Renal cortical epithelial cell (primary cell): Measurements from ENCODE around the gene NR3C2. TPM values are rescaled to one million over a fixed set of nuclear protein-coding genes. Genes with fewer than 3 reads are reported as not detected.

Source experiments
- DNase-seq: peaks from one replicate; pipeline ENCODE4 v3.0.0-alpha.2; 2011; ENCODE audit warnings: low read depth
- total RNA-seq: library from RNA; depleted of rRNA; stranded (reverse); fragments of >200 nt; gene quantifications from 2 replicates; pipeline ENCODE4 v1.2.3, GENCODE V29; 2014

Gene NR3C2
- total RNA-seq, 1 donor from 2014 or later = 2.0 TPM

DNA sequence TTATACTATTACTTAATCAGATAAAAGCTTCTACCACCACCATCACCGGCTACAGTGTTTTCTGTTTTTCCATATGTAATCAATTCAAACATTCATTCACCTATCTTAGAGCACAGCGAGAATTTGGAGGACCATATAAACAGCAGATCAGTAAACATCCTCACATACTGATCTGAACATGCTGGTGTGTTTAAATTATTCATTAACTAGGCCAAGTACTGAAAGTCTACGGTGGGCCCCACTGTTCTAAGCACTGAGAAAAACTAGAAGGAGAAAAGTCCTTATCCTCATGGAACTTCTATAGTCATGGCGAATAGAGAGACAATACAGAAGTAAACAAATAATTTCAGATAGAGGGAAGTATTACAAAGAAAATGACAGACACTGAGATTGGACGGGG, 176.6 kb downstream of the NR3C2 start:
- peak; percentile 59 for DNase-seq

DNA sequence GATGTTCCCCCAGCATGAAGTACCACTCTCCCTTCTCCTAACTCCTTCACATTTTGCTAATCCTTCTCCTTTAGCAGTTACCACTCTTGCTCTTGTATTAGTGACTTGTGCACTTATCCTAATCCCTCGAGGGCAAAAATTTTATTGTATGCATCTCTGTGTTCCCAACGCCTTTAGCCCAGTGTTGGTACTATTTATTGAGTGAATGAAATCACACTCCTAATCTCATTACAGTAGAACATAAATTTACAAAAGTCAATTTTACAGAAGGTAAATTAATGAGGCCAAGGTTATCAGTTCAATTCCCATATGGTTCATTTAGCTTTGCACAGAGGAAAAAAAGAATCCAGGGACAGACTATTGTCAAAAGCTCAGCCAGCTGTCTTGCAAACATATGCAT, 178.4 kb downstream of the NR3C2 start:
- DNase-seq = no peak

DNA sequence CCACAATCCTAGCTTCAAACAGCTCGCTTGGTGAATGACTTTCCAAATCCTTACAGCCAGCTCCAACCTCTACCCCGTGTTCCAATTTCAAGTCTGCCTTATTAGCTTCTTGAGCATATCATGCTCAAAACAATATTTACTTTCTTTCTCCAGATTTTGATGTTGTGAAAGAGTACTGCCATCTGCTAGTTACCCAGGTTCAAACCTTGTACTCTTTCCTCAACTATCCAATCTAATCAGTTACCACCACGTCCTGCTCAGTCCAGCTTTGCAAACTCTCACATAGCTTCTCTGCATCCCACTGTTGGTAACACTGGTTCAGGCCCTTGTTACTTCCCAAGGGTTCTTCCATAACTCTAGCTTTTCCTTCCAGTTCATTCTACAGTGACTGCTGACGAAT, 179.1 kb downstream of the NR3C2 start:
- DNase-seq = no peak

DNA sequence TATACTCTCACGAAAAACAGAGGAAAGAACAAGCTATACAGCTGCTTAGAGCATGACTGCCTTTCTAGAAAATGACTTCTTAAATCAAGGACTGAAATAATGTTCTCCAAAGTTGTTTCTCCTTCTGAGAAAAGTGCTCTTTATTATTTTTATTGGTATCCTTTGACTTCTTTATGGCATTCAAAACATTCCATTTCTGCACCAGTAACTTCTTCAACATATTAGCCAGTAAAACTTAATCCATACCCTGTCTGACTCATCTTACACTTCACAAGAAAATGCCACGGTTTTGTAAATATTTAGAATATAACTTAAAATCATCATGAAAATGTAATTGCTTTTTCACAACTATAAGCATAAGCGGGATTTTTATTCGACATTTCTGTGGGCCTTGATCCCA, 180.4 kb downstream of the NR3C2 start:
- peak; percentile 96 for DNase-seq

DNA sequence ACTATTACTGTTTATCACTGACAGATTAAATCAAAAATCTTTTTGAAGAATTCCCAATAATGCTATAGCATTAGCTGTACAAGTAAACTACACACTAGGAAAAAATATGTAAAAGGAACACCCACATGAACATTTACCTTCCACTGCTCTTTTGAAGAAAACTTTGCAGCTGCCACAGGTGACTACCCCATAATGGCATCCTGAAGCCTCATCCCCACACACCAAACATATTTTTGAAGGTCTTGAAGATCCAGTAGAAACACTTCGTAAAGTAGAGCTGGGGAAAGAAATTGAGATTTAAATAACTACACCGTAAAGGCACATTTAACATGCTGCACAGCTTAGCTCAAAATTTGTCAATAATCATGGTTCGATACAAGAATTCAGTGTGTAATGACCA, 182.4 kb downstream of the NR3C2 start:
- DNase-seq = peak; percentile 34

DNA sequence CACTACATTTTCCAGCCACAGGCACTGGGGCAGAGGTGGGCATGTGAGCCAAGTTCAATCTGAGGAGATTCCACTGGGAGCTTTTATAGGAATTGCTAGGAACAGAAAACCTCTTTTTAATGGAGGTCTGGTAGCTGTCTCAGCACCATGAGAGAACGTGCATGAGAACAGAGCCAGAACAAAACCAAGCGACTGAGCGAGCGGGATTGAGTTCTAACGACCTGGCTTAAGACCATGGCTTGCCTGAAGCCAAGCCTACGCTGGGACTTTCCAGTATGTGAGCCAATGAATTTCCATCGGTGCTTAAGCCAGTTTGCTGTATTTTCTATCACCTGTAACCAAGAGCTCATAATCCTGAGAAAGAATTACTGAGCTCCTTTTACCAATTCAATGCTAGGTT, 183.7 kb downstream of the NR3C2 start:
- peak; percentile 31 for DNase-seq

DNA sequence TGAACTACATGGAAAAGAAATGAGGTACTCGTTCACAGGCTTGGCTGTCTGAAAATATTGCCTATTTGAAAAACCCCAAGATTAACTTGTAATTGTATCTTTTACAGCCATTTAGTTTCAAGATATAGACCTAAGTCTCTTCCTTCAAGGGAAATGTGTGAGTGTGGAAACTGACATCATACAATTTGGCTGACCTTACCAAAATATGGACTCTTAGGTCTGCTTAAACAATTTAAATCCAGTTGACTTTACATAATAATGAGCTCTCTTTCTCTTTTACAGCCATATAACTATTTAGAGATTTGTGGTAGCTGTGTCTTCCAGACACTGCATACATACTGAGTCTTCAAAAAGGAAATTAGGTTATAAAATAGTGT, 186.9 kb downstream of the NR3C2 start:
- DNase-seq = no peak

DNA sequence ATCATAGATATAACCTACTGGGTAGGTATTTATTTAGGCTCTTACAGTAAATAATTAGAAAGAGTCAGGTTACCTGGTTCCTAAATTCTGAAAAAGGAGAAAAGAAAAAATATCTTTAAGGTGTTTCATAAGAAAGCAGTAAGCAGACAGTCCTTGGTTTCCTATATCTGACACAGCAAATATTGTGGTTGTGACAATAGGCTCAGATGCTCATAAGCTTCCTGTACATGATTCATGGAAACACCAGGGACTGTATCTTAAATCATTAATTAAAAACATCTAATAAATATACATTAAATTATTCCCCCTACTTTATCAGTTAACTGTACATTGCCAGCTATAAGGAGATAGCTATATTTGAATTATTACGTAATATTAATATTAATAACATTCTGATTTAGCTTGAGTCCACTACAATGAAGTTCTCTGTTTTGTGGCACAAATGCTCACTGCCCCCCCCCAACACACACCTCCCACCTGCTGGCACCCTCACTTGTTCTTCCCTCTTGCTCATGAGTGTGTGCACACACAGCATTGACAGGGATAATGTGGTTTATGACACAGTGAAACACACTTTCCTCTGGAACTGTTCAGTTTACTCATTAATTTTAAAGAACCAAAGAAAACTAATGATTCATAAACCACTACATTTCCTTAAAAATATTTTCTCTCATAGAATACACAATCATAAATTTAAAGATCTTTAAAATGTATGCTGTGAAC, 187.4 kb downstream of the NR3C2 start:
- peak; percentile 66 for DNase-seq

DNA sequence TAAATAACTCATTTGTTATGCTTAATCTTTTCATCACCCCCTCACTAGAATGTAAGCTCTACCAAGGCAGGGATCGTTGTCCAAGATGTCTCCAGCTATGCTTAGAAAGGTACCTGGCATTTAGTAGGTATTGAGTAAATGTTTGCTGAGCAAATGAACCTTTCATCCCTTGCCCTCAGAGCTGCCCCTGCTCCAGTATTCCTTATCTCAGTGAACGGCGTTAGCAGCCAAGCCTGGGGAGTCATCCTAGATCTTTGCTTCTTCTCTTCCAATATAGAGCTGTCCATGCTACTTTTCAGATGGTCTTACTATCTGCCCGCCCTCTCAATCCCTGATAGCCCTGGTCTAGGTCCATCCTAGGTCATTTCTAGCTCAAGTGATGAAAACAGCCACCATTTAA, 188.4 kb downstream of the NR3C2 start:
- DNase-seq = no peak

DNA sequence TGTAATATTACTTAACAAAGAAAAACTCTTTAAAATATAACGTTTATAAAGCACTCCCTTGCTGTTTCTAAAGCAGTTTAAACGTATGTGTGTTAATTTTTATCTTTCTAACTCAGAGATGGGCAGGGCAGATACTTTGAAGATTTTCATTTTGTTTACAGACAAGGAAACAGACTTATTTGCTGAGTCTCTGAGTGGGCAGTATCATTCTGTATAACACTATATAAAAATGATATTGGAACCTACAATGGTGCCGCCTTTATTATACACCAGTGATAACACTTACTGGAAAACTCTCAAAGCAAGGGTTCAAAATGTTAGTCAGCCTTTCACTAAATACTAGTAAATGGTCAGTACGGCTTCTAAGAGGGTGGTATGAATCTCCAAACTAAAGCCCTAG, 193.4 kb downstream of the NR3C2 start:
- DNase-seq = no peak

DNA sequence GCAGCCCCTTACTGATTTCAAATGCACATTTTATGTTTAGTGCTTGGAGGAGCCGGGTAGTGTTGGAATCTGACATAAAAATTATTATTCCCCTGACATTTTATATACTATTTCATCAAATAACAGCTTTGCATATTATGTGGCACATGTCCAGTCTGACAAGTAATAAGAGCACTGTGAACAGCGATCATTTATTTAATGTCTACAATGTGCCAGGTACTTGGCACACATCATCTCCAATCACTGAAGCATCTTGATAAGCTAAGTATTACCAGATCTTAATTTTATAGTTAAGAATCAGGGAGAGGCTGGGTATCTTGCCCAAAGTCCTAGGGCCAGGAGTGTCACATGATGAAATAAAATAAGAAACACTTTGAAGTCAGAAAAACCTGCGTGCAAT, 197.2 kb downstream of the NR3C2 start:
- no peak for DNase-seq

DNA sequence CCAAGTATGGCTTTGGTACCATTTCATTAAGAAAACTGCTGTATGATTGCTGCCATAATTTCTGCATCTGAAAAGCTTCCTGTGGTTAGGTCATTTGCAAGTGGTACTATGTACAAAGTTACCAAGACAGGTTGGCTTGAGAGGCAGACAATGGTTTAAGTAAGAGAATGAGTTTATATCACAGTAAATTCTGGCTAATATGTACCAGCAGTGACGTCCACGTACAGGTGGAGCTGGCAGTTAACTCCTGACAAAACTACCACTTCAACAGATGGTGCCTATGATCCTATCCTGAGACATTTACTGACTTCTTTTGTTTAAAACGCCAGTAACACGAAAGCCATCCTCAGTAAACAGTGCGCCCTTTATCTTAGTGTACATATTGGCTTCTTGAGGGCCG, 198.4 kb downstream of the NR3C2 start:
- DNase-seq = no peak

DNA sequence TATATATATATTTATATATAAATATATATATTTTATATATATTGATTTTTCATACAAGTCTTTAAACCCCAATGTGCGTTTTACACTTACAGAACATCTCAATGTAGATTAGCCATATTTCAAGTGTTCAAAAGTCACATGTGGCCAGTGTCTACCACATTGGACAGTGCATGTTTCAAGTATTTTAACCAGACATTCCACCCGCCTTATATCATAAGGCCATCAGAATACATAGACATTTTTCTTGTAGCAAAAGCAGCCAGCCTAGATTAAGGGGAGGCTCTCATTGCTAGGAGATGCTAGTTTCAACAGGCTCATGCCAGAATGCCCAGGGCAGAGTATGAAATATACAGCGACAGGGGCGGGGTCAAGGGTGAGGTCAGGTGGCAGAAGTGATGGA, 202.0 kb downstream of the NR3C2 start:
- no peak for DNase-seq

DNA sequence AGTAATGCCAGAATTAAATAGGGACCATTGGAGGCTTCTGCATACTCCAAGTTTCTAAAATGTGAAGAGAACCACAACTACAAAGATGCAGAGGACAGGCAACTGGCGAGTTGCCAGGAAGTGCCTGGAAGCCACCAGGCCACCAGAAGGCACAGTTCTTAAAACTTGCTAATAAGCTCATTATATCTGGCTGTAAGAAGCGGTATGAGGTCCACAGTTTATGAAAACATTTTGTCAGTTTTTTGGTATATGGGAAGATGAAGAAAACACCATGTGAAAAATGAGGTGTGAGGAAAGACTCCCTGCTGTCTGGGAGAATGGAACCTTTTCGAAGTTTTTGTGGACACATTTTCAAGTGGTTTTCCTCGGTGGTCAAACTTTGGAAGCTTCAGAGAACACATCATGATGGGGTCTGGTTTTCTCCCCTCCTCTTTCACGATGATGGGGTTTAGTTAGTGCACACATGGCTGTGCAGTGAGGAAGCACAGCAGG, 202.7 kb downstream of the NR3C2 start:
- no peak for DNase-seq

DNA sequence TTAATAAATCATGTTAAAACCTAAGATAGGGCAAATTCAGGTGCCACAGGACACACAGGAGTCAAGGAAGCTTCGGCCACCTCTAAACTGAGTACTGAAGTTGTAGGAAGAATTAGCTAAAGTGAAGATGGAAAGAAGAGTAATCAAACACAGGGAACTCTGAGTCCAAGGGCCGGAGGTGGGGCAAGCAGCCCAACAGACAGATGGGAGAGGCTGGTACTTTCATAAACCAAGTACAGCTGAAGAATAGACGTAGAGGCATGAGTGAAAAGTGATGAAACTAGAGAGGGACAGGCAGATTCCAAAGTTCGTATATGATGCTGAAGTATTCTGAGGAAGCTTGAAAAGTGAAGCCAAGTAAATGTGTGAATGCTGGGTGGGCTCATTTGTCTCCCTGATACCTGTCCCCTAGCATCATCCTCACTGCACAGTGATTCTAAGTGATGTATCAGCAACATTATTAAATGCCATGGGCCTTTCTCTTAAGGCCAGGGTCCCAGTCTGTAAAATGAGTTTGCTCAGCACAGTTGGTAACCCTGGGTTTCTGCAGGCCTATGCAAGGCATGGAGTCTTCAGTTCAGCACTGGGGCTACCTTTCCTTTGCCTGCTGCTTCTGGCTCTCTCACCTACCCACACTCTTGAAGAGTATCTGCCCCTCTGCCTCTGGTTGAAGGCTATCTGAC, 203.3 kb downstream of the NR3C2 start:
- DNase-seq = no peak

DNA sequence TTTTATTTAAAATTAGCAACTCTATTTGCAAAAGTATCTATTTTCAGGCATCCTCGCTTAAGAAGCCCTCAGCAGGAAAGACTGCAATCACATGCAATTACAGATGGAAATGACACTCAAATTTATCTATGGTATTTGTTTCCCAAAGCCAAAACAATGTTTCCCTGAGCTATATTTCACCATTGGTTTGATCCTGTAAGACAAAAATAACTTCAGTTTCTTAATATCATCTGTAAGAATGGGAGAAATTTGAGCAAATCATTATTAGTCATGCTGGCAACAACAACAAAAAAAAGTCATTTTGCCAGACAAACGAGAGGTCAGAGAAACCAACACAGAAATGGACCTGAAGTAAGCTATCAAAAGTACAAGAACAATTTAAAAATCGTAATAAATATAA, 204.1 kb downstream of the NR3C2 start:
- no peak for DNase-seq

DNA sequence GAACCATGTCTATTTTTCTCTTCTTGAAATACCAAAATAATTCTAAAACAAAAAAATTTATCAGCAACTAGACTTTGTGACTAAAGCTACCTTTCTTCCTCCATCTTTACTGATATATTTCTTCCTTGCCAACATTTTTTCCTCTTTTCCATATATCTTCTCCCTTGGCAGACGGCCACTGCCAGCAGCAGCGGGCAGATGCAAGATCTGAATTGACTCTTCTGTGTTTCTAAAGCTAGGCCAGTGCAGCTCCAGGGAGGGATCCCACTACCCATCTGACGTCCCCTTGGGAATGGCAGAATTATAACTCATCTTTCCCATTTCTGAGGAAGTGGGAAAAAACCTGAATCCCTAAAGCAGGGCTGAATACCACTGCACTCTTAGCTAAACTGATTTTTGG, 206.4 kb downstream of the NR3C2 start:
- DNase-seq = no peak

DNA sequence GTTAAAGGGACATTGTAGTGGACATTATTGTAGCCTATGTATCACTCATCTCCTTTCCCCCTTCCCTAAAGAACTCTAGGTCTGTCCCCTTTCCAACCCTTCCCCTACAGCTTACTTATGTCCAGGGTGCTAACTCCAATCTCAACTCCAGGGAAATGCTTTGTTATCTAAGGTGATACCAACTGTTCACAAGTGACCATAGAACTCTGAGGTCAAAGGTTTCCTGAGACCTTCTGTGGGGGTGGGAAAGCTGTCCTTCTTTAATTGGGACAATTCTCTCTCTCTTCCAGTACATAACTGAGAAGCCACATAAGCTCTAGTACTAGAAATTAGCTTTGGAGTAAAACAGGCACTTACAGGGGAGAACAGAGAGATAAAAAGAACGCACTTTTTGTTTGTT, 212.4 kb downstream of the NR3C2 start:
- DNase-seq = no peak

DNA sequence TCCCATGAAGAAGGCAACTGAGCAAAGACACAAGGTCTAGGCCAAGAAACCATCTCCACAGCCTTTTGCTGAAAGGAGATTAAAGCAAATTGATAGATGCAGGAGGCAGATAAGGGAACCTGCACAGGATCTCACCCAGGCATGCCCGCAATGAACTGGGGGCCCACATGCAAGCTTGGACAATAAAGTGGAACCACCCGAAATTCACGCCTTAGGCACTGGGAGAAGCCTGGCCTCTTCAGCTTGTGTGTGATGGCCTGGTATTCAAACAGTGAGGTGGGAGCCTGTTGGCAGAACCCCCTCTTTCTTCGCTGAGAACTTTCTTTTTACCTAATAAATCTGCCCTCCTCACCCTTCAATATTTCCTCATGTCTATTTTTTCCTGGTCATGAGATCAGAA, 213.2 kb downstream of the NR3C2 start:
- no peak for DNase-seq

DNA sequence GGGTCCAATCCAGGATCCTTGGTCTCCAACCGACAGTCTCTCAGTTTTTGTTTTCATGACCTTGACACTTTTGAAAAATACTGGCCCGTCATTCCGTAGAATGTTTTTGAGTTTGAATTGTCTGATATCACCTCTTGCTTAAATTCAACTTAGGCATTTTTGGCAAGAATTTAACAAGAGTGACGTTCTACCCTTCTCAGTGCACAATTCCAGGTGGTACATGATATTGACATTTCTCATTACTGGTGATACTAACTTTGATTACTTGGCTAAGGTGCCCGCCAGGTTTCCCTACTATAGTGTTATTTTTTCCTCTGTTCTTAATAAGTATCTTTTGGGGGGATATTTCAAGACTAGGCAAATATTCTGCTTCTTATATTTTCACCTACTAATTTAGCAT, 215.1 kb downstream of the NR3C2 start:
- DNase-seq = no peak

DNA sequence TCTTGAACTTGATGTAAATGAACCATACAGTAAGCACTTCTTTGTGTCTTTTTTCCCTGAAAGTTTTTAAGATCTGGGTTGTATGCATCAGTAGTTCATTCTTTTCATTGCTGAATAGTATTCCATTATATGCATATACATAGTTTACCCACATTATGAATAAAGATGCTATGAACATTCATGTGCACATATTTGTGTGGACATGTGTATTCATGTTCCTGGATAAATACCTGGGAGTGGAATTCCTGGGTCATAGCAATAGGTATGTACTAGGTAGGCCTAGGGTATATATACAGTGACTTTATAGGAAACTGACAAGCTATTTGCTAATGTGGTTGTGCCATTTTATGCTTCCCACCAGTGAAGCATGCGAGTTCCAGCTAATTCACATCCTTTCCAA, 215.9 kb downstream of the NR3C2 start:
- no peak for DNase-seq

DNA sequence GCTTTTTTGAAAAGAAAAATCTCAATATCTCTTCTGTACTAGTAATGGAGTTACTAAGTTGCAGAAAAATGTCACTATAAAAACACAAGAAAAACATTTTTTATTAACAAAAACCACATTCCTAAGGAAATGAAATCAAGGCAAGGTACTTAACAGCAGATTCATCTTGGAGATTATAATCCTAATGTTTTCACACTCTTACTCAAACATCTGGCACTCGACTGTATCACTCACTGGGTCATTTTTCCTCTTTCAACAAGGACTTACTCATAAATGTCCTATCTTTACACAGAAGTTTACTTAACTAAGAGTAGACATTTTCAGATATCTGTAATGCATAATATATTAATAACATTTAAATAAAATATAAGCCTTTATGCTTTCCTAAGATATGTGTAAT, 216.6 kb downstream of the NR3C2 start:
- no peak for DNase-seq

DNA sequence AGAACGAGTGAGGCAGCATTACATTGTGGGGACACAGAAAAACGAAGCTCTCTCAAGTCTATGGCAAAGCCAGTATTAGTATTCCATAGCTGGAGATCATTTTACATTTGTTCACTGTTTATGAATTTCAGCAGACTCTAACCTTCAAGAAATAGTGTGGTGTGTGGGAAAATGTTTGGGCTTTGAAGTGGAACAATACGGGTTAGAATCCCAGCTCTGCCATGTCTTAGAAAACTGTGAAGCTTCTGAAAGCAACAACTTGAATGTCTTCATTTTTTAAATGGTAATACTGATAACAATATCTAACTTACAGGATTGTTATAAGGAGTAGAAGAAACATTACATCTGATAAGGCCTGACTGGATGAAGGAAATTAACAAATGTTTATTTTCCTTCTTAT, 217.7 kb downstream of the NR3C2 start:
- no peak for DNase-seq
